NT2/D1 (cell line): ENCODE data around the gene ARHGEF19.

Experiments
- DNase-seq: peaks from one replicate; pipeline ENCODE4 v3.0.0-alpha.2; 2011; ENCODE audit warnings: low read depth, low spot score
- H3K27me3 ChIP-seq: 2 replicates; pipeline ENCODE4 v1.6.0; 2011; ENCODE audit warnings: mild to moderate bottlenecking; ENCODE audit not compliant: insufficient read length, insufficient read depth
- H3K36me3 ChIP-seq: 2 replicates; pipeline ENCODE4 v1.6.1; 2011; ENCODE audit warnings: mild to moderate bottlenecking, low read length, mixed read lengths; ENCODE audit not compliant: insufficient read depth, insufficient read length
- H3K4me1 ChIP-seq: 2 replicates; pipeline ENCODE4 v1.5.1; 2011; ENCODE audit not compliant: insufficient read depth, insufficient read length
- H3K4me3 ChIP-seq: 2 replicates; pipeline ENCODE4 v1.5.1; 2011; ENCODE audit warnings: low read depth; ENCODE audit not compliant: insufficient read length
- H3K9ac ChIP-seq: 2 replicates; pipeline ENCODE4 v1.6.0; 2011; ENCODE audit warnings: low read depth; ENCODE audit not compliant: insufficient read length
- H3K9me3 ChIP-seq: 2 replicates; pipeline ENCODE4 v1.5.1; 2011; ENCODE audit warnings: mild to moderate bottlenecking, low read length; ENCODE audit not compliant: insufficient read depth
- SUZ12 ChIP-seq: IDR thresholded peaks from 2 replicates; pipeline ENCODE4 v1.6.1; 2011; ENCODE audit not compliant: insufficient read length, insufficient read depth; ENCODE audit errors: extremely low read depth
- YY1 ChIP-seq: IDR thresholded peaks from 2 replicates; pipeline ENCODE4 v1.6.1; 2011; ENCODE audit not compliant: insufficient read length, insufficient read depth
- ZNF274 ChIP-seq: IDR thresholded peaks from 2 replicates; pipeline ENCODE4 v1.6.1; 2011; ENCODE audit warnings: mild to moderate bottlenecking, low read depth, low read length

Gene ARHGEF19

DNA sequence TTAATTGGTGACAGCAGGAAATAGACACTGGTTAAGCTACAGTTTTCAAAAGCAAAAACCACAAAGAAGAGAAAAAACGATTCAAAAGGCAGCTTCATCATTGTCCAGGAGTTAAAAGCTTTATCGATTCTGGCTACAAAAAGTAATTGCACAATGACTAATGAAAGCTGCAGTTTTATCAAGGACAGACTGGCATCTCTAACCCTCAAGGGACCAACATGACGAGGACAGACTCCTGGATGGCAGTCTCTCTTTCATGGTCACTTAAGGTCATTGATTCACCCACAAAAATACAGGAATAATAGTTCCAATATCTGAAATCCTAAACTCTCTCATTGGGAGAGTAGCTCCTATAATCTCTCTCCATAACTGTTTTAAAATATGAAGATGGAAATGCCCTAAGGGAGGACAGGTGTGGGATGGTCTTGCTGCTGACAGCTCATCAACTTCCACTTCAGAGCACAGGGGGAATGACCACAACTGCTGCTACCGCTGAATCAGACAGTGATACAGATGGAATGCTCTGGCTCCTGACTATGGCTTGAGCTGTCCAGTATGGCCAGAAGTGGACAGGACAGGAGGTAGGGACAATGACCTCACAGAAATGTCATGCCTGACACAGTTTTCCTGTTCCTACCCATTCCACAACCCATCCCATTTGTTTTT lies 41.9 kb upstream of the ARHGEF19 start:
- no peaks in the 10 kb centered on the region for H3K4me1 ChIP-seq
- no peak overlapping the region for H3K4me3 ChIP-seq
- DNase-seq: no peak
- no peaks in the 10 kb centered on the region for H3K9me3 ChIP-seq
- no peak for TF ChIP-seq ZNF274
- no peak for TF ChIP-seq YY1
- H3K9ac ChIP-seq: no peak overlapping the region
- no peaks in the 10 kb centered on the region for H3K27me3 ChIP-seq
- H3K36me3 ChIP-seq: peaks cover 59% of the 10 kb centered on the region

DNA sequence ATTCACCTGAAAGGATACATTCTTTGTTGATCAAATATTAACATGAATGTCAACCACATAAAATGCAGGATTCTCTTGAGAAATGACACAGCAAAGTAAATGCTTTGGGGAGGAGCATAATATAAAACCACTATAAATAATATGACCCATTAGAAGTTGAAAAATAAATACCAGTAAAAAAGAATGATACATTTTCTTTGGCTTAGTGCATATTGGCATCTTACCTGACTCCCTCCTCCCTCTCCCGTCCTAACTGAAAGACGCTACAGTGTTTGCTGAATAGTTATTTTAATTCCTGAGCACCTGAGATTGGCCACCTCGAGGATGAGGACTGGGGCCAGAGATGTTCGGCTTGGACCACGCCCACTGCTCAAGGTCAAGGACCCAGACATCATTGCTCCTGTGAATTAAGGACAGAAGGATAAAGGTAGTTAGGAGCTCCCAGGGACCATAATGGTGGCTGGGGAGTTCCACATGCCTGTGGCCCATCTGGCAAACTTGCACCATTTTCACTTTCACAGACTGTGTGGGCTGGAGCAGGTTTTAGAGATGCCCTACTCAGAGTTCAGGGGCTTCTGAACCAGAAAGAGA lies 41.0 kb upstream of the ARHGEF19 start:
- H3K36me3 ChIP-seq: peaks cover 66% of the 10 kb centered on the region

DNA sequence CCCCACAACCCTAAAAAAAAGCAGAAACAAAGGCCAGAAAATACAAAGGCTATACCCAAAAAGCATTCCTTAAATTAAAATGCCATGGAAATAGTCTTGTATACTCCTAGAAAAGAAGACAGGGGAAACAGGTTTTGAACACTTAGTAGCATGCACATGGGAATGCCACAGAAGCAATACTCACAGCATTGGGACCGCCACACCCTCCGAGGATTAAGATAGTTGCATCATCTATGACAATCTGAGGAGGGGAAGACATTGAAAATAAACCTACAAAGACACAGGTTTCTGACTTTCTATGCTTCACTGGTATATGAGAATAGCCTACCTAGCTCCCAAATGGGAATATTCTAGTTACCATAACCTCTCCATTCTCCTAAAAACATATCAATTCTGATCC lies 40.5 kb upstream of the ARHGEF19 start:
- H3K27me3 ChIP-seq: no peaks in the 10 kb centered on the region
- H3K9ac ChIP-seq: no peak overlapping the region
- DNase-seq: no peak
- TF ChIP-seq SUZ12 (no peak), ZNF274 (no peak), YY1 (no peak)
- no peaks in the 10 kb centered on the region for H3K4me1 ChIP-seq
- H3K9me3 ChIP-seq: no peaks in the 10 kb centered on the region
- H3K4me3 ChIP-seq: no peak overlapping the region
- peaks cover 71% of the 10 kb centered on the region for H3K36me3 ChIP-seq

More for the DNA sequence above, 41.0 kb upstream of the ARHGEF19 start:
- no peak for DNase-seq
- H3K9ac ChIP-seq: no peak overlapping the region
- H3K9me3 ChIP-seq: no peaks in the 10 kb centered on the region
- TF ChIP-seq YY1: no peak
- TF ChIP-seq ZNF274: no peak
- no peak for TF ChIP-seq SUZ12
- H3K4me1 ChIP-seq: no peaks in the 10 kb centered on the region
- no peaks in the 10 kb centered on the region for H3K27me3 ChIP-seq
- no peak overlapping the region for H3K4me3 ChIP-seq

DNA sequence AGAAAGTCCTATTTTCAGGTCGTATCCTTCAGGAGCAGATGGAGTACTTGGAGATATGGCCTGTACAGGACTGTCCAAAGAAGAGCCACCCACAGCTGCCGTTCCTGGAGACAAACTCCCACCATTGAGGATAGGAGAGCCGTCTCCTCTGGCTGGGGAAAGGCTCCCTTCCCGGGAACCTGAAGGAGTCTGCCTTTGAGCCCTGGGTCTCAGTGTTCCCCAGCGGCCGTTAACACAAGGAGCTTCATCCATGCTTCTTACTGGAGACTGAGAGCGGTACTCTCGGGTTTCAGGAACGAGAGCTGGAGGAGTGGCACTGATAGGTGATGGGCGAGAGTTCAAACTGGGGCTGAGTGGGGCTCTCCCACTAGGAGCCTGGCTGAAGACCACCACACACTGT lies 38.9 kb upstream of the ARHGEF19 start:
- Histone ChIP-seq H3K9ac (no peak overlapping the region), H3K4me1 (no peaks in the 10 kb centered on the region), H3K27me3 (no peaks in the 10 kb centered on the region), H3K4me3 (no peak overlapping the region), H3K9me3 (no peaks in the 10 kb centered on the region), H3K36me3 (peaks cover 69% of the 10 kb centered on the region)
- no peak for TF ChIP-seq SUZ12
- no peak for TF ChIP-seq YY1
- no peak for TF ChIP-seq ZNF274
- DNase-seq: no peak

DNA sequence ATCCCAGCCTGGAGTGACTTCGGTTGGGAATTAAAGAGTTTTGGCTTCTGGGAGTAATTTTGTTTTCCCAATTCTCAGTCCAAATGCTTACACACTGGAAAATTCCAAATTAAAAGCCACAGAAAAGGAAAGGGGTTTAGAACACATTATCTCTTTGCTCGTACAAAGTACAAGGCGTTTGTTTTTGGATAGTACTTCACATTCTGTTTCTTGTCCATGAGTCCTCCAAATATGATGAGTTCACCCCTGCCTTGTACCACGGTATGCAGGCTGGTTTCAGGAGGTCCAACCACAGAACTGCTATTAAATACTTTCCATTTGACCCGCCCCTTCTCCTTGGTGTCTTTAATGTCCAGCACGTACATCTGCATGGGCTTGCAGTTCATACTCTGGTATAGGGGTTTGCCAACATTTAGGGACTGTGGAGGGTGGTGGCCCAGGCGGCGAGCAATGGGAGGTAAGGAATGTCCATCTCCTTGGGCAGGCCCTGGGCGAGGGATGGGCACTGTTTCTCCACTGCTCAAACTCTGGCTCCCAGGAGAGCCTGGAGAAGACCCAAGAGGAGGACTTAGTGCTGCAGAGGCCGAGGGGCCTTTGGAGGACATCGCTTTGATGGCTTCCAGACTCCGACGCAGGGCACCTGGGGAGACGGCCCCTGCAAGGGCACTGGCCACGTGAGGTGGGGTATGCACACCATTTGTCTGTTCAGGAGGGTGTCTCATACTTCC lies 38.2 kb upstream of the ARHGEF19 start:
- Histone ChIP-seq H3K9ac (no peak overlapping the region), H3K27me3 (no peaks in the 10 kb centered on the region), H3K4me1 (no peaks in the 10 kb centered on the region), H3K4me3 (no peak overlapping the region), H3K9me3 (no peaks in the 10 kb centered on the region), H3K36me3 (peaks cover 67% of the 10 kb centered on the region)
- TF ChIP-seq YY1: no peak
- no peak for TF ChIP-seq ZNF274
- no peak for TF ChIP-seq SUZ12
- DNase-seq: no peak

DNA sequence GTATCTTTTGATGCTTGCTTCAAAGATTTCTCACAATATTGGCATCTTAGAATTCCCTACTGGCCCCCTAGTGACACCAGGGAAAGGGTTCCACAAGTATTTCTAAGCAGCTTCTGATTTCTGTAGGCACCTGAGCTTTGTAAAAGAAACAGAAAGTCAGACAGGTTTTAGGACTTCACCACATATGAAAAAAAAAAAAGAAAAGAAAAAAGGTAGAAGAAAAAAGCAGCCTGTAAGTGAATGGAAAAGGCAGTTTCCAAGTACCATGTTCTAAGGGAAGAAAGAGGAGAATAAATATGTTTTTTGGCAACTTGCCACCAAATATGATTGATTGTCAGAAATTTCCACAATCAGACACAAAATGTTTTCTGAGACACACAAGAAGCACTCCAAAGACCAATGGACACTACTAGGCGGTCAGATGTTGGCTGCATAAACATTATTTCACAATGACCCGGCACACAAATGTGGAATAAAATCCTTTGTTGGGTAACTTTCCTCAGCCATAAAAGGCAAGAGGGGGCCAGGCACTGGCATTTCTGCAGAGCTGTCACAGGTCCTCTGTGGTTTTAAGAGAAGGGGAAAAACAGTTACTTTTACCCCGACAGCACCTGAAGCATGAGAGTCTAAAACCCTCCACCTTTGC lies 37.3 kb upstream of the ARHGEF19 start:
- Histone ChIP-seq H3K27me3 (no peaks in the 10 kb centered on the region), H3K9me3 (no peaks in the 10 kb centered on the region), H3K36me3 (peaks cover 58% of the 10 kb centered on the region), H3K4me1 (no peaks in the 10 kb centered on the region), H3K9ac (no peak overlapping the region), H3K4me3 (no peak overlapping the region)
- DNase-seq: no peak
- no peak for TF ChIP-seq YY1
- no peak for TF ChIP-seq ZNF274

DNA sequence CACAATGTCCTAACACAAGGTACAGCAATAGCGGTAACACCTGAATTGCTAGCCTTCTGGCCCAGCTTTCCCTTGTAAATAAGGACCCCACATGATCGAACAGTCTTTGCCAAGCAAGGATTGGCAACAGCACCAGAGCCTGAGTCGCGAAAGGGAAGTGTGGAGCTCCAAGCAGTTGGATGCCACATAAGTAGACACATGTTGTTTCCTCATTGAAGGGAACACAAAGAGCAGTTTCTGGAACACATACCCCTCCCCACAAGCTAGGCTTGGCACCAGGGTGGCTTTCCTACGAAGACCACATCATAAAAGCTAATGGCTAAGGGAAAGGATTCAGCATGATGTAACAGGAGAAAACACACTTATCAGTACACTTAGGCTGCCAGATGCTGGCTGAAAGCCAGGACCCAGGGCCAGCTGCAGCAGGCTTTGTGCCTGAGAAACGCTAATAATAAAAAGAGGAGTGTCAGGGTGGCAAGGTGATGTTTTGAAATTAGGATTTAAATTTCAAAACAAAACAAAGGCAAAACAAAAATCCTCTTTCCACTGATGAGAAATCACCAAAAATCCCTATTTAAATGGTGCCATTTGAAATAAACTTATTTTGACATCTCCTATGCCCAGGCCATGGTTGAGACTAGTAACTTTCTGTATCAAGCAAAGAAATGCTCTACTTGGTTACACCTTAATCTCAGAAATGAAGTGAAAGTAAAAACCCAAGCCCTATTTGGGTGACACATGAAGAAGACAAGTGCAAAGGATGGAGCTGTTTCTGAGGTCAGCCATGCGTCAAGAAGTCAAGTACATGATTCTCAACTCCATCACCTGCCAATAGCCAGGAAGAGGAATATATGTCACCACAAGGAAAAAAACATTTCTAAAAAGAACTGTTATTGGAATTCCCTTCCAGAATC lies 36.4 kb upstream of the ARHGEF19 start:
- no peak for TF ChIP-seq SUZ12
- TF ChIP-seq YY1: no peak
- TF ChIP-seq ZNF274: no peak
- H3K36me3 ChIP-seq: peaks cover 50% of the 10 kb centered on the region
- no peak overlapping the region for H3K9ac ChIP-seq
- no peak for DNase-seq
- no peaks in the 10 kb centered on the region for H3K4me1 ChIP-seq
- no peak overlapping the region for H3K4me3 ChIP-seq
- no peaks in the 10 kb centered on the region for H3K9me3 ChIP-seq
- no peaks in the 10 kb centered on the region for H3K27me3 ChIP-seq
